WTC11 (cell line): ENCODE data around the gene SURF6. TPM values are rescaled to one million over a fixed set of nuclear protein-coding genes. Genes with fewer than 3 reads are reported as not detected.

Experiments used
- ATAC-seq: fragments of 200-7000 bp; cut with Tn5 transposase; 2 replicates; pipeline ENCODE4 v1.10.0; 2021; ENCODE audit warnings: mild to moderate bottlenecking, moderate library complexity
- CTCF ChIA-PET: fragments of 300-600 bp; sonication (Branson Sonifier 250); formaldehyde crosslinking; loops from one replicate; lab custom pipeline; 2021; ENCODE audit warnings: antibody characterized with exemption; lab: Charles Lee
- POLR2A ChIA-PET: fragments of 350-600 bp; sonication (Branson Sonifier 250); formaldehyde crosslinking; loops from one replicate; lab custom pipeline; 2021; ENCODE audit warnings: antibody characterized with exemption; lab: Charles Lee
- DNase-seq: peaks from one replicate; pipeline ENCODE4 v3.0.0; 2021; ENCODE audit warnings: low spot score
- H3K27ac Mint-ChIP-seq: 2 replicates; pipeline ENCODE4 v1.8.0; 2021; ENCODE audit warnings: mixed read lengths
- H3K27me3 Mint-ChIP-seq: 2 replicates; pipeline ENCODE4 v1.8.0; 2021; ENCODE audit warnings: low read depth, mild to moderate bottlenecking, moderate library complexity, mixed read lengths
- H3K36me3 Mint-ChIP-seq: 2 replicates; pipeline ENCODE4 v1.8.0; 2021; ENCODE audit warnings: mixed read lengths
- H3K4me1 Mint-ChIP-seq: 2 replicates; pipeline ENCODE4 v1.8.0; 2022; ENCODE audit warnings: mixed read lengths
- H3K4me3 Mint-ChIP-seq: 2 replicates; pipeline ENCODE4 v1.8.0; 2021; ENCODE audit warnings: mild to moderate bottlenecking, moderate library complexity, mixed read lengths
- H3K9me3 Mint-ChIP-seq: 2 replicates; pipeline ENCODE4 v1.8.0; 2021; ENCODE audit warnings: mixed read lengths
- ARID4B ChIP-seq: sonication (generic); formaldehyde crosslinking; IDR thresholded peaks from 2 replicates; pipeline ENCODE4 v1.8.0; 2023; ENCODE audit warnings: missing genetic modification reagents, mild to moderate bottlenecking, borderline replicate concordance
- ATF3 ChIP-seq: sonication (generic); formaldehyde crosslinking; conservative IDR thresholded peaks from 2 replicates; pipeline ENCODE4 v1.8.1; 2022; ENCODE audit warnings: mild to moderate bottlenecking, missing genetic modification reagents
- E2F1 ChIP-seq: sonication (generic); formaldehyde crosslinking; IDR thresholded peaks from 2 replicates; pipeline ENCODE4 v1.8.0; 2022; ENCODE audit warnings: mild to moderate bottlenecking, missing genetic modification reagents
- E2F5 ChIP-seq: sonication (generic); formaldehyde crosslinking; IDR thresholded peaks from 2 replicates; pipeline ENCODE4 v1.8.1; 2022; ENCODE audit warnings: mild to moderate bottlenecking, moderate library complexity, missing genetic modification reagents
- ESRRA ChIP-seq: sonication (generic); formaldehyde crosslinking; IDR thresholded peaks from 2 replicates; pipeline ENCODE4 v1.8.1; 2022; ENCODE audit warnings: mild to moderate bottlenecking, missing genetic modification reagents, borderline replicate concordance
- FOXJ3 ChIP-seq: sonication (generic); formaldehyde crosslinking; IDR thresholded peaks from 2 replicates; pipeline ENCODE4 v1.9.0; 2021; ENCODE audit warnings: missing genetic modification reagents, mild to moderate bottlenecking, borderline replicate concordance
- GABPB1 ChIP-seq: sonication (generic); formaldehyde crosslinking; IDR thresholded peaks from 2 replicates; pipeline ENCODE4 v1.8.1; 2023; ENCODE audit warnings: mild to moderate bottlenecking, missing genetic modification reagents
- GTF2I ChIP-seq: fragments of 250-450 bp; sonication (Bioruptor Pico); conservative IDR thresholded peaks from 2 replicates; pipeline ENCODE4 v1.4.0; 2021; ENCODE audit warnings: mild to moderate bottlenecking
- NFE2L1 ChIP-seq: sonication (generic); formaldehyde crosslinking; IDR thresholded peaks from 2 replicates; pipeline ENCODE4 v1.8.1; 2023; ENCODE audit warnings: missing genetic modification reagents
- NR3C1 ChIP-seq: sonication (generic); formaldehyde crosslinking; conservative IDR thresholded peaks from 2 replicates; pipeline ENCODE4 v1.8.1; 2023; ENCODE audit warnings: low read depth, mild to moderate bottlenecking, missing genetic modification reagents
- SMAD3 ChIP-seq: sonication (generic); formaldehyde crosslinking; IDR thresholded peaks from 2 replicates; pipeline ENCODE4 v1.8.0; 2022; ENCODE audit warnings: missing genetic modification reagents, mild to moderate bottlenecking, borderline replicate concordance
- SMAD4 ChIP-seq: sonication (generic); formaldehyde crosslinking; IDR thresholded peaks from 2 replicates; pipeline ENCODE4 v1.8.0; 2022; ENCODE audit warnings: mild to moderate bottlenecking, missing genetic modification reagents
- TEAD4 ChIP-seq: sonication (generic); formaldehyde crosslinking; IDR thresholded peaks from 2 replicates; pipeline ENCODE4 v1.8.0; 2022; ENCODE audit warnings: mild to moderate bottlenecking, missing genetic modification reagents
- USF1 ChIP-seq: sonication (generic); formaldehyde crosslinking; IDR thresholded peaks from 2 replicates; pipeline ENCODE4 v1.8.0; 2022; ENCODE audit warnings: mild to moderate bottlenecking, missing genetic modification reagents
- USF2 ChIP-seq: sonication (generic); formaldehyde crosslinking; IDR thresholded peaks from 2 replicates; pipeline ENCODE4 v1.8.1; 2023; ENCODE audit warnings: mild to moderate bottlenecking, missing genetic modification reagents, moderate library complexity
- ZNF317 ChIP-seq: sonication (generic); formaldehyde crosslinking; IDR thresholded peaks from 2 replicates; pipeline ENCODE4 v1.8.1; 2023; ENCODE audit warnings: low read depth, mild to moderate bottlenecking, moderate library complexity, missing genetic modification reagents, borderline replicate concordance
- ZNF423 ChIP-seq: fragments of 250-450 bp; sonication (Bioruptor Pico); IDR thresholded peaks from 2 replicates; pipeline ENCODE4 v2.1.2; 2022; ENCODE audit warnings: mild to moderate bottlenecking, moderate library complexity
- total RNA-seq: library from RNA; stranded (reverse); gene quantifications from 3 replicates; pipeline ENCODE4 v1.2.3, GENCODE V29; 2021

SURF6 gene
- total RNA-seq, 1 experiment from 2014 or later = 67.2 TPM

GRCh38 chr9:133355881-133356357 is 19.9 kb upstream of the SURF6 start (continued):
- TF ChIP-seq TEAD4 (CRISPR knock-in tag) (no peak), GTF2I (CRISPR knock-in tag) (no peak), ATF3 (CRISPR knock-in tag) (no peak), NFE2L1 (CRISPR knock-in tag) (no peak), ZNF423 (CRISPR knock-in tag) (no peak), E2F5 (CRISPR knock-in tag) (no peak), ZNF317 (CRISPR knock-in tag) (no peak), FOXJ3 (CRISPR knock-in tag) (no peak), ARID4B (no peak), GABPB1 (CRISPR knock-in tag) (no peak), SMAD4 (CRISPR knock-in tag) (no peak), ESRRA (CRISPR knock-in tag) (no peak), USF2 (CRISPR knock-in tag) (no peak), NR3C1 (no peak)

- ChIA-PET POLR2A (interaction anchor here (1.0 kb wide), 1 partner anchor 13 kb away, joined by 3 read pairs; no protein-coding TSS in a partner anchor), CTCF (interaction anchor here (1.2 to 7.9 kb wide), 5 partner anchors 12 to 169 kb away, joined by 3 to 74 read pairs (median 5); partner anchors contain the start of gene CACFD1)
- H3K27ac Mint-ChIP-seq = no peak overlapping the region
- DNase-seq (no peak), ATAC-seq (no peak)
- H3K4me3 Mint-ChIP-seq = peak overlapping the region; percentile 90
- no peaks in the 10 kb centered on the region for H3K27me3 Mint-ChIP-seq
- no peak for TF ChIP-seq USF1 (CRISPR knock-in tag)
- TF ChIP-seq E2F1 = no peak
- no peak for TF ChIP-seq SMAD3 (CRISPR knock-in tag)
- no peak for TF ChIP-seq SMAD4 (CRISPR knock-in tag)
- TF ChIP-seq USF2 (CRISPR knock-in tag) = no peak
- H3K4me1 Mint-ChIP-seq = peaks cover 20% of the 10 kb centered on the region
- H3K36me3 Mint-ChIP-seq = peaks cover 42% of the 10 kb centered on the region
- no peaks in the 10 kb centered on the region for H3K9me3 Mint-ChIP-seq
Observed at GRCh38 chr9:133354766-133355165, 18.8 kb upstream of the SURF6 start.
